Hepatocyte (in vitro differentiated cells): ENCODE results near the gene C3orf49.

ENCODE experiments used
- EZH2phosphoT487 ChIP-seq: fragments of 200-600 bp; sonication (generic); IDR thresholded peaks from one replicate; pipeline ENCODE4 v1.6.1; 2018; ENCODE audit warnings: antibody characterized with exemption, mild to moderate bottlenecking, low read depth, moderate library complexity; ENCODE audit not compliant: unreplicated experiment, severe bottlenecking
- TF ChIP-seq, protein P1 (sequence below): fragments of 200-600 bp; sonication (generic); IDR thresholded peaks from 2 replicates; pipeline ENCODE4 v1.5.1; 2016; ENCODE audit warnings: antibody characterized with exemption, mild to moderate bottlenecking; ENCODE audit not compliant: poor library complexity

DNA sequence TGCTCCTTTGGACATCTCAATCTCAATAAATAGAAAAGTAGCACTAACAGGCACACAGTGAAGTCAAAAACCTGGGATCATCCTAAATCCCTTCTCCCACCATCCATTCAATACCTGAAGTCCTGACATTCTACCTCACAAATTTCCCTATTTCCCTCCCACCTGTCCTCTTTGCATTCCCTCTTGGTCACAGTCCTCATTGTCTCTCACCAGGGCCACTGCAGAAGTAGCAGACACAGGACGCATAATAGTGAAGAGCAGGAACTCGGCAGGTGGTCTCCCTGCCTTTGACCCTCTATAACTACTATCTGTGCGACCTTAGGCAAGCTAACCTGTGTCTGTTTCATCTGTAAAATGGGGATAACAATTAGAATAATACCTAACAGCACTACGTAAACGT lies 42.2 kb downstream of the C3orf49 start:
- TF ChIP-seq, protein P1, sequence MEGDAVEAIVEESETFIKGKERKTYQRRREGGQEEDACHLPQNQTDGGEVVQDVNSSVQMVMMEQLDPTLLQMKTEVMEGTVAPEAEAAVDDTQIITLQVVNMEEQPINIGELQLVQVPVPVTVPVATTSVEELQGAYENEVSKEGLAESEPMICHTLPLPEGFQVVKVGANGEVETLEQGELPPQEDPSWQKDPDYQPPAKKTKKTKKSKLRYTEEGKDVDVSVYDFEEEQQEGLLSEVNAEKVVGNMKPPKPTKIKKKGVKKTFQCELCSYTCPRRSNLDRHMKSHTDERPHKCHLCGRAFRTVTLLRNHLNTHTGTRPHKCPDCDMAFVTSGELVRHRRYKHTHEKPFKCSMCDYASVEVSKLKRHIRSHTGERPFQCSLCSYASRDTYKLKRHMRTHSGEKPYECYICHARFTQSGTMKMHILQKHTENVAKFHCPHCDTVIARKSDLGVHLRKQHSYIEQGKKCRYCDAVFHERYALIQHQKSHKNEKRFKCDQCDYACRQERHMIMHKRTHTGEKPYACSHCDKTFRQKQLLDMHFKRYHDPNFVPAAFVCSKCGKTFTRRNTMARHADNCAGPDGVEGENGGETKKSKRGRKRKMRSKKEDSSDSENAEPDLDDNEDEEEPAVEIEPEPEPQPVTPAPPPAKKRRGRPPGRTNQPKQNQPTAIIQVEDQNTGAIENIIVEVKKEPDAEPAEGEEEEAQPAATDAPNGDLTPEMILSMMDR: no peak
- TF ChIP-seq EZH2phosphoT487: no peak
